Measurements from ENCODE around the gene CLEC12A. TPM values are rescaled to one million over a fixed set of nuclear protein-coding genes. Genes with fewer than 3 reads are reported as not detected.
"Not testable (repeated sequence)": the region's sequence is repeated elsewhere in the genome, so short reads cannot be mapped to it uniquely, and the experiment has no call there.

CLEC12A gene
- total and polyA plus RNA-seq, 9 donors: 0.46 to 1.8 (median 0.97) TPM; not detected in 4

DNA sequence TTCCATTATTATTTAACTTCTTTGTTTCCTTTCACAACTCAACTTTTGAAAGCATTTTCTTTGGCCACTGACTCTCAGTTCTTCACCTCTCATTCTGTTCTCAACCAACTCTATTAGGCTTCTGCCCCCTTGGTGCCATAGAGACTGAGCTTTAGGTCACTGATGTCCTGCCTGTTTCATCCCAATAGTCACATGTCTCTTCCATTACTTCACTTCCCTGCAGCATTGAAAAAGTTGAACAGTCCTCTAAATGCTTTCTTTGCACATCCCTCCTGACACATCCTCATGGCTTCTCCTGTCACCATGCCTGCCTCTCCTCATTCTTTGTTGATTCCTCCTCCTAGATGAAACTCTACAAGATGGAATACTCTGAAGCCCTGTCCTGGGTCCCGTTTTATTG lies 2.7 kb downstream of the CLEC12A start:
- Histone ChIP-seq H3K4me1 (ENCODE audit: insufficient read depth) (no peaks in the 10 kb centered on the region), H3K4me3 (no peak overlapping the region), H3K9me3 (no peaks in the 10 kb centered on the region), H3K27me3 (no peaks in the 10 kb centered on the region), H3K27ac (no peak overlapping the region), H3K36me3 (no peaks in the 10 kb centered on the region)
- intact Hi-C loops (cut with DNase I): no loop called here
- DNase-seq: no peak
- WGBS, 3 donors: 47 to 67% (median 51%) methylated on average over 1 of the region's 1 CpG
- TF ChIP-seq POLR2A (IDR thresholded peaks at IDR 0.05) (no peak), EP300 (IDR thresholded peaks at IDR 0.05) (no peak)
- TF ChIP-seq, protein P1, sequence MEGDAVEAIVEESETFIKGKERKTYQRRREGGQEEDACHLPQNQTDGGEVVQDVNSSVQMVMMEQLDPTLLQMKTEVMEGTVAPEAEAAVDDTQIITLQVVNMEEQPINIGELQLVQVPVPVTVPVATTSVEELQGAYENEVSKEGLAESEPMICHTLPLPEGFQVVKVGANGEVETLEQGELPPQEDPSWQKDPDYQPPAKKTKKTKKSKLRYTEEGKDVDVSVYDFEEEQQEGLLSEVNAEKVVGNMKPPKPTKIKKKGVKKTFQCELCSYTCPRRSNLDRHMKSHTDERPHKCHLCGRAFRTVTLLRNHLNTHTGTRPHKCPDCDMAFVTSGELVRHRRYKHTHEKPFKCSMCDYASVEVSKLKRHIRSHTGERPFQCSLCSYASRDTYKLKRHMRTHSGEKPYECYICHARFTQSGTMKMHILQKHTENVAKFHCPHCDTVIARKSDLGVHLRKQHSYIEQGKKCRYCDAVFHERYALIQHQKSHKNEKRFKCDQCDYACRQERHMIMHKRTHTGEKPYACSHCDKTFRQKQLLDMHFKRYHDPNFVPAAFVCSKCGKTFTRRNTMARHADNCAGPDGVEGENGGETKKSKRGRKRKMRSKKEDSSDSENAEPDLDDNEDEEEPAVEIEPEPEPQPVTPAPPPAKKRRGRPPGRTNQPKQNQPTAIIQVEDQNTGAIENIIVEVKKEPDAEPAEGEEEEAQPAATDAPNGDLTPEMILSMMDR (IDR thresholded peaks at IDR 0.05): no peak

DNA sequence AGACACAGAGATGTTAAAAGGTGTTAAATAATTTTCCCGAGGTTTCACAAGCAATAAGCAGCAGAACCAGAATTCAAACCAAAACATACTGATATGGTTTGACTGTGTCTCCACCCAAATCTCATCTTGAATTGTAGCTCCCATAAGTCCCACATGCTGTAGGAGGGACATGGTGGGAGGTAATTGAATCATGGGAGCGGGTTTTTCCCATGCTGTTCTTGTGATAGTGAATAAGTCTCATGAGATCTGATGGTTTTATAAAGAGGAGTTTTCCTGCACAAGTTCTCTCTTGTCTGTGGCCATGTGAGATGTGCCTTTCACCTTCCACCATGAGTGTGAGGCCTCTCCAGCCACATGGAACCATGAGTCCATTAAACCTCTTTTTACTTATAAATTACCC lies 3.5 kb downstream of the CLEC12A start:
- H3K9me3 ChIP-seq; H3K4me1 ChIP-seq (ENCODE audit: insufficient read depth); intact Hi-C loops (cut with DNase I); H3K4me3 ChIP-seq; H3K27me3 ChIP-seq; H3K27ac ChIP-seq; H3K36me3 ChIP-seq; DNase-seq: not testable (repeated sequence)
- 84 to 94% (median 88%) methylated on average over 2 of the region's 2 CpGs for WGBS, 3 donors

DNA sequence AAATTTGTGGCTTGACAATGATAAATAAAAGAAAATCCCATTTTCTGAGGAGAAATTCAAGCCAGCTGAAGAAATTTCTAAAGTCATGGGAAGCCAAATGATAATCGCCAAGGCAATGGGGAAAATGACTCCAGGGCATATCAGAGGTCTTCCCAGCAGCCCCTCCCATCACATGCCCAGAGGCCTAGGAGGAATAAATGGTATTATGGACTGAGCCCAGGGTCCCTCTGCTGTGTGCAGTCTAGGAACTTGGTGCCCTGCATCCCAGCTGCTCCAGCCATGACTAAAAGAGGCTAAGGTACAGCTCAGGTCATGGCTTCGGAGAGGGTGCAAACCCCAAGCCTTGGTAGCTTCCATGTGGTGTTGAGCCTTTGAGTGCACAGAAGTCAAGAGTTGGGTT lies 4.4 kb downstream of the CLEC12A start:
- no peak for DNase-seq
- no peaks in the 10 kb centered on the region for H3K27me3 ChIP-seq
- no peak overlapping the region for H3K27ac ChIP-seq
- TF ChIP-seq, protein P1 (IDR thresholded peaks at IDR 0.05): no peak
- TF ChIP-seq EP300 (IDR thresholded peaks at IDR 0.05) (no peak), POLR2A (IDR thresholded peaks at IDR 0.05) (no peak)
- H3K4me1 ChIP-seq (ENCODE audit: insufficient read depth): no peaks in the 10 kb centered on the region
- WGBS, 3 donors: 81 to 90% (median 86%) methylated on average over 2 of the region's 2 CpGs
- no peaks in the 10 kb centered on the region for H3K9me3 ChIP-seq
- intact Hi-C loops (cut with DNase I): no loop called here
- H3K36me3 ChIP-seq: no peaks in the 10 kb centered on the region
- H3K4me3 ChIP-seq: no peak overlapping the region

- 51 to 55% (median 54%) methylated on average over 5 of the region's 5 CpGs for WGBS, 3 donors
- H3K4me3 ChIP-seq; intact Hi-C loops (cut with DNase I); H3K27ac ChIP-seq; DNase-seq; H3K9me3 ChIP-seq; H3K4me1 ChIP-seq (ENCODE audit: insufficient read depth); H3K27me3 ChIP-seq; H3K36me3 ChIP-seq: not testable (repeated sequence)
Observed at GRCh38 chr12:9976626-9977025, 5.4 kb downstream of the CLEC12A start.

GRCh38 chr12:9977916-9978315 lies 6.7 kb downstream of the CLEC12A start:
- Histone ChIP-seq H3K27me3 (no peaks in the 10 kb centered on the region), H3K4me3 (no peak overlapping the region), H3K36me3 (no peaks in the 10 kb centered on the region), H3K4me1 (ENCODE audit: insufficient read depth) (no peaks in the 10 kb centered on the region), H3K9me3 (no peaks in the 10 kb centered on the region), H3K27ac (no peak overlapping the region)
- DNase-seq: no peak
- intact Hi-C loops (cut with DNase I): no loop called here
- TF ChIP-seq POLR2A (IDR thresholded peaks at IDR 0.05) (no peak), EP300 (IDR thresholded peaks at IDR 0.05) (no peak)
- TF ChIP-seq, protein P1 (IDR thresholded peaks at IDR 0.05): no peak

DNA sequence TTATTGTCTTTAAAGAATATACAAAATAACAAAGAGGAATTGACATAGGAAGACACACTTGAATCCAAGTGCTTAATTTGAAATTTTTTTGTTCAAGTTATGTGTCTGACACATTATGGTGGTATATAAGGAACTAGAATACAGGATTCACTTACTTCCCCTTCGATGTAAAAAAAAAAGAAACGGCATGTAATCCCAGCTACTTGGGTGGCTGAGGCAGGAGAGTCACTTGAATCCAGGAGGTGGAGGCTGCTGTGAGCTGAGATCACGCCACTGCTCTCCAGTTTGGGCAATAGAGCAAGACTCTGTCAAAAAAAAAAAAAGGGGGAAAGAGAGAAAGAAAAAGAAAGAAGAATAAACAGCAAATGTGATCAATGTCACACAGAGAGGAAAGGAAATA lies 8.9 kb downstream of the CLEC12A start:
- no peaks in the 10 kb centered on the region for H3K9me3 ChIP-seq
- no peaks in the 10 kb centered on the region for H3K27me3 ChIP-seq
- H3K27ac ChIP-seq: no peak overlapping the region
- DNase-seq: no peak
- no peaks in the 10 kb centered on the region for H3K36me3 ChIP-seq
- H3K4me1 ChIP-seq (ENCODE audit: insufficient read depth): no peaks in the 10 kb centered on the region
- WGBS, 3 donors: 74 to 79% (median 77%) methylated on average over 3 of the region's 3 CpGs
- no peak overlapping the region for H3K4me3 ChIP-seq
- intact Hi-C loops (cut with DNase I): no loop called here
- no peak for TF ChIP-seq POLR2A (IDR thresholded peaks at IDR 0.05)
- TF ChIP-seq EP300 (IDR thresholded peaks at IDR 0.05): no peak
- TF ChIP-seq, protein P1 (IDR thresholded peaks at IDR 0.05): no peak
